ENCODE results near the gene CIBAR2.

DNA sequence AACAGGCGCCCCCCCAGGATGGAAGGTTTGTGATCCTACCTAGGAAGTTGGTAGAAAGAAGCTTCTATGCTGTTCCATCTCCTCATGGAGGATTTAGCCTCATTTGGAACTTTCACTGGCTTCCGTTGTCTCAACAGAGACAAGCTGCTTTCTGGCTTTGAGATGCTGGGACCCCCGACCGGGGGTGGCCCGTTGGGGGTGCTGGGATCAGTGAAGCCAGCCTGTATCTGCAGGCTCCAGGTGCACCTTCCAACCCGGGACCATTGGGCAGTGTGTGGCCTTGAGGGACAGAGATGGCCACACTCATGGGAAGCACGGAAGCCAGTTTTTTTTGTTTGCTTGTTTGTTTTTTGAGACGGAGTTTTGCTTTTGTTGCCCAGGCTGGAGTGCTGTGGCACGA is 15.4 kb downstream of the CIBAR2 start:
- no peak for TF ChIP-seq POLR2AphosphoS5 (IDR thresholded peaks at IDR 0.05; ENCODE audit: low read depth, low read length)
- no peak for TF ChIP-seq POLR2A (IDR thresholded peaks at IDR 0.05; ENCODE audit: low read depth, low read length)
